Right ventricle myocardium inferior (tissue), 1 donor: ENCODE data around the gene ABCC2. TPM values are rescaled to one million over a fixed set of nuclear protein-coding genes. Genes with fewer than 3 reads are reported as not detected.
"Not testable (repeated sequence)": the region's sequence is repeated elsewhere in the genome, so short reads cannot be mapped to it uniquely, and the experiment has no call there.

Experiments used
- ATAC-seq: fragments of 200-7000 bp; cut with Tn5 transposase; one replicate; pipeline ENCODE4 v1.9.1; 2020; ENCODE audit warnings: mild to moderate bottlenecking, moderate library complexity
- DNase-seq: peaks from one replicate; pipeline ENCODE4 v3.0.0; 2021; ENCODE audit errors: missing footprints
- intact Hi-C: fragments of 100-400 bp; cut with DNase I; formaldehyde crosslinking; loops from one replicate; pipeline ENCODE4 v1.11.0; 2022
- total RNA-seq: library from RNA; stranded (reverse); fragmentation: NEBNext Ultra II Directional; extraction: Animal tissue kit (Norgen Biotek cat#: 25700); gene quantifications from one replicate; pipeline ENCODE4 v1.2.1, GENCODE V29; 2021
- donor health status: DM: no; HTN: yes; CAD: no; lungs with severe emphysema.

ABCC2 gene
- total RNA-seq, 1 donor from 2014 or later, result 0.05 TPM

DNA sequence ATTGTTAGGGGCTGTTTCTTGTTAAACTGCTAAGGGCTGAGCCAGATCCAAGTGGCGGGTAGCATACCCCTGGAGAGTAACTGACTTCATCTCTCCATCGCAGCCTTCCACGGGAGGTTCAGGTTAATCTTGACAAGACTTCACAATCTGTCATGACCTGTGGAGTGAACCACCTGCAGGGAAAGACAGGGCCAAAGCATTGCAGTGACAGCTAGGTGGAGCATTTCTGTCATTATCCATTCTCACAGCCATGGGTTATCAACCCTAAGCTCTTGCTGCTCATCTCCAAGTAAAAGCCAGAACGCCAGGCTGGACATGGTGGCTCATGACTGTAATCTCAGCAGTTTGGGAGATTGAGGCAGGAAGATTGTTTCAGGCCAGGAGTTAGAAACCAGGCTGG, 17.2 kb downstream of the ABCC2 start:
- intact Hi-C loops, result no loop called here
- ATAC-seq (no peak), DNase-seq (no peak)

DNA sequence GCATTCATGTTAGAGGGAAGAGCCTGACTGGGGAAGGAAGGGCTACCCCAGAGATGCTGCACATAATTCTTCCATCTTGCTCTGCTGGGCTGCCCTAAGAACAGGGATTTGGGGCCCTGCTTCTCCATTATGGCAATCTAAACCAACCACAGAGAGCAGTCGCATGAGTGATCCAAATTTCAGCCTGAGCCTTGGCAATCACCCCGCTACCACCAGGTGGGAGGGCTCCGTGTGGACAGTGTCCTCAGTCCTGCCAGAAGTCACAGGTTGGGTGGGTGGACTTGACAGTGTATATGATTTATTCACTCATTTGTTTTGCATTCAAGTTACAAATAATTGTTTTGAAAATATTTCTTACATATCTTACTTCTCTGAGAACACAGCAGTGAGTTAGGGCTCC, 22.0 kb downstream of the ABCC2 start:
- DNase-seq, result no peak
- intact Hi-C loops, result no loop called here
- no peak for ATAC-seq

DNA sequence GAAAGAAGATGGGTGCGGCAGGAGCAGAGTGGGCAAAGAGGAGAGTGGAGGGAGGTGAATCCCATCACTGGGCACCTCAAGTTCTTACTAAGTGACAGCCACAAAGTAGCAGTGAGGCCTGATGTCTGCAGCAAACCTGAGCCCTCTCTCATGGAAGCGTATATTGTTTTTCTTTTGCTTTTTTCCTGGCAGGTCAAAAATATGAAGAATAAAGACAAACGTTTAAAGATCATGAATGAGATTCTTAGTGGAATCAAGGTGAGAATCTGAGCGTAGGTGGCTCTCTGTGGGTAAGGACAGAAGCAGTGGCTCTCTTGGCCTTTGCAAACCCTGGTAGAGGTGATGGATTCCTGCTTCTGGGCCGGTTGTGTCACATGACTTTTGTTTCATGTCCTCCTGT, 22.8 kb downstream of the ABCC2 start:
- no peak for DNase-seq
- no peak for ATAC-seq
- intact Hi-C loops, result no loop called here

DNA sequence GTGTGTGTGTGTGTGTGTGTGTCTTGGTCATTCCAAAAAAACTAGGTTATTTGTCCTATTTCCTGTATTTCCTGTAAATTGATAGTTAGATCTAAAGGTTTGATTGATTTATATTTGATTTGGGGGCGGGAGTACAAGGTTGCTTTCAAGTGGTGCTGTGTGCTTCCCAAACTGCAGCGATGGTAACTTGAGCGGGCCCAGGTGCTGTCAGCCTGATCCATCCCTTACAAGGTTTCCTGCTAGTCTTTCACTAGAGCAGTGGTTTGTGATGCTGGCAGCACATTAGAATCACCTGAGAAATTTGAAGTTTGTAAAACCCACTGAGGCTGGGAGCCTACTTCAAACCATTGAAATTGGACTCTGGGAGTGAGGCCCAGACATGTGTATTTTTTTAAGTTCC, 23.7 kb downstream of the ABCC2 start:
- no peak for DNase-seq
- ATAC-seq, result no peak
- intact Hi-C loops, result no loop called here

DNA sequence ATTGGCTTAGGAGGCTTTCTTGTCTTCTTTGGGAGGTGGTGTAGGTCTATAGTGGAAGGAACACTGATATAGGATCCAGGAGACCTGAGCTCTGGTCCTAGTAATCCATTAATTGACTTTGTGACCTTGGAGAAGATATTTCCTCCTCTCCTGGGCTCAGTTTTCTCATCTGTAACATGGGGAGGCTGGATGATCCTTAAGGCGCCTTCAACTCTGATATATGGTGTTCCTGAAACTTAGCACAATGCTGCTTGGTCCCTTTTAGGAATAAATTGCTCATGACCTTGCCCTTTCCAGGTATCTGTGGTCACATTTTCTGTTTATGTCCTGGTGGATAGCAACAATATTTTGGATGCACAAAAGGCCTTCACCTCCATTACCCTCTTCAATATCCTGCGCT, 25.3 kb downstream of the ABCC2 start:
- intact Hi-C loops, result no loop called here
- ATAC-seq, result no peak
- DNase-seq, result no peak

DNA sequence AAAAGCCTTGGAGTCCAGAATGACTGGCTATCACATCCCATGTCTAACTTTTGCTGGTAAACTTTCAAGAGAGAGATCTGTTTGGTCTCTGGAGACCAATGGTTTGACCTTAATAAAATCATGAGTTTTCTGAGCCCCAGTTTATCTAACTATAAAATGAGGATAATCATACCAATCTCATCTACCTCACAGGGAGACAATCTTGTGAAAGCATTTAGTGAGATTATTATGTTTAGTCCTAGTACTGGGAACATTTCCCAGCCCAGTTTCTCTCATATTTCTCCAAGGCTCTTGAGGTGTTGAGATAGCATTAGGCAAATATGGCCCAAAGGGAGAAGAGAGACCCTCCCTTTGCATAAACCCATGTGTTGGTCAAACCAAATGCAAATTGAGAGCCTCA, 25.8 kb downstream of the ABCC2 start:
- ATAC-seq (no peak), DNase-seq (no peak)
- intact Hi-C loops, result no loop called here

DNA sequence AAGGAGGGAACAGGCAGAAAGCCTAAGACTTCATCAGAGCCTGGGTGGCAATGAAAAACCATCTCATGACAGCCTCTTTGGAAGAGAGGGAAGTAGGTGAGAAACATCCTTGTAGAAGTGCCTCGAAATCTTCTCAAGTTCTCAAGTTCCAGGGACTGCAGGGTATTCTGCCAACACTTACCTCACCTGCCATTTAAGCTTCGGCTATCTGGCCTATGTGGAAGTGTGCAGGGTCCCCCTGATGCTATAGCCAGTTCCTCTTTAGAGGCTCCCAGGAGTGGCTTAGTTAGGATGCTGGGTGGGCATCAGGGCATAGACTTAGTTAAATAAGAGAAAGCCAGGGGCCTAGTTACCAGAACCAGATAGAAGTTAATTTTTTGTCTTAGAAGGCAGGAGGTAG, 27.0 kb downstream of the ABCC2 start:
- intact Hi-C loops, result no loop called here
- ATAC-seq (no peak), DNase-seq (no peak)

DNA sequence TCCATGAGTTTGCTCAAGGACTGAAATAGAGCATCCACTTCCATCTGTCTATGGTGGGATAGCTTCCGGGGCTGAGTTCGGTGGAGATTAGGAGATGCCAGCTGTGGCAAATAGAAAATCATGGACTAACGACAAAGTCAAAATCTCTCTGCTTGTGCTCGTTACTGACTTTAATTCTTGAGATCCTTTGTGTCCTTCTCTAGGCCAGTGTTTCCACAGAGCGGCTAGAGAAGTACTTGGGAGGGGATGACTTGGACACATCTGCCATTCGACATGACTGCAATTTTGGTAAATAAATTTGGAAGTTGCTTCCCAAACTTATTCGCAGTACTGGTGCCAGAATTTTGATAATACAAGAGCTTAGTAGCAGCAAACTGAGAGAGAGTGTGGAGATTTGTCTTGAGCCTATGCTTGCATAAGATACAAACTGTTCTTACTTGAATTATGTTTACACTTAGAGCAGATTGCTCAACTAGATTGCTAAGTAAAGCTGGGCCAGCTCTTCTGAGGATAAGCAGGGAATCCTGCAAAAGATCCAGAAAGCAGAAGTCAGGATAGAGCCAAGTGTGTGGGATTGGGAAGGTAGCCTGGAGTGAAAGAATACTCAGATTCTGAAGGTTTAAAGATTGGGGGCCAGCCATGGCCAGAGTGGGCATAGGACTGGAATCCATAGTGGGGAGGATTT, 27.6 kb downstream of the ABCC2 start:
- no peak for DNase-seq
- intact Hi-C loops, result no loop called here
- ATAC-seq, result no peak

DNA sequence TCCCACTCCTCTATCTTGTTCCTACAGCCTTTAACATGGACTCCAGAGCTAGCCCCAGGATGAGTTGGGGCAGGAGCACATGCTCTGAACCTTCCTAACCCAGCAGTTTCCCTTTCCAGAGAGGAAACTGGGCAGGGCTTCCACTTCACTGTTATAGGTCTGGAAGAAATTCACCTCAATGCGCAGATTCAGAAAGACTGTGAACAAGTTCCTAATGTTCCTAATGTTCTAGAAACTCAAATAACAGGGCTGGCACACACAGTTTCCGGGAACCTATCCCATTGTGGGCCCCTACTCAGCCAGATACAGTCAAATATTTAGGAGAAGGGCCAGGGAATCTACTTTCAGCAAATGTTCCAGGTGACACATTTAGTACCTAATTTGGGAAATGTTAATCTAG, 29.7 kb downstream of the ABCC2 start:
- ATAC-seq (no peak), DNase-seq (no peak)
- intact Hi-C loops, result no loop called here

DNA sequence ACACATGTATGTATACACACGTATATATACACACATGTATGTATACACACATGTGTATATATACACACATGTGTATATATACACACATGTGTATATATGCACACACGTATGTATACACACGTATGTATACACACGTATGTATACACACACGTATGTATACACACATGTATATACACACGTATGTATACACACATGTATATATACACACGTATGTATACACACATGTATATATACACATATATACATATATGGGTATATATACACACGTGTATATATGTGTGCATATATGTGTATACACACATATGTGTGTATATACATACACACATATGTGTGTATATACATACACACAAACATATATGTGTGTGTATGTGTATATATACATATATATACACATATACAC, 31.7 kb downstream of the ABCC2 start:
- no peak for DNase-seq
- intact Hi-C loops, result no loop called here
- ATAC-seq, result no peak

DNA sequence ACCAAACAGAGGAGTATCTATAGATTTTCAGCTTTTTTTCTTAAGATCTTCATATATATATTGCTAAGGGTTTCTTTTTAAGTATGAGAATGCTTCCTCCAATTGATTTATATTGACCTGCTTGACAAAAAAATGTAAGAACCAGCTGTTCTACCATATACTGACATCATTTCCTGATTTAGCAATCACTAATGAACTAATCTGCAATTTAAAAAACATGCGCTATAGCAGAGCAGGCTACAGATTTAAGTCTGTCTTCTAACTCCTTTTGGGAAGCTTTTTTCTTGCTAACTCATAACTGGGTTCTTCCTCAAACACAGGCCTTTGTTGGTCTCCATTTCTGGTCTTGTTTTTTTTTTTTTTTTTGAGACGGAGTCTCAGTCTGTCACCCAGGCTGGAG, 33.2 kb downstream of the ABCC2 start:
- no peak for ATAC-seq
- intact Hi-C loops, result no loop called here
- DNase-seq, result no peak

DNA sequence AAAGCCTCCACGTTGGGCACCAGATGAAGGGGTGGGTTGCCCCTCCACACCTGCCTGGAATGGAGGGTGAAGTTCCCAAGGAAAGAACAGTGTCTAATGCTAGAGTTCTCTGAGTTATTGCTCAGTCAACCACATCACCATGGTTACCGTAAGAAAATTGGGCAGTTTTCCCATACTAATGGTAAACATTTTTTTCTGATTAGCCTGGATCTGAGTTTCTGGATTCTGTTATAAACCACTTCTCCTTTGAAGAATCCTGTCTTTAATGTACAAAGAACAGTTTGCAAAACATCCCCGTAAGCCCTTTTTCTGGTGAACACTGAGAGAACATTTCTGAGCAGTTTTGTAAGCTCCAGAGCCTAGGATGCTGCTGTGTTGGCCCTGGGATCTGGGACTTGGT, 45.5 kb downstream of the ABCC2 start:
- ATAC-seq (no peak), DNase-seq (no peak)
- intact Hi-C loops, result no loop called here

DNA sequence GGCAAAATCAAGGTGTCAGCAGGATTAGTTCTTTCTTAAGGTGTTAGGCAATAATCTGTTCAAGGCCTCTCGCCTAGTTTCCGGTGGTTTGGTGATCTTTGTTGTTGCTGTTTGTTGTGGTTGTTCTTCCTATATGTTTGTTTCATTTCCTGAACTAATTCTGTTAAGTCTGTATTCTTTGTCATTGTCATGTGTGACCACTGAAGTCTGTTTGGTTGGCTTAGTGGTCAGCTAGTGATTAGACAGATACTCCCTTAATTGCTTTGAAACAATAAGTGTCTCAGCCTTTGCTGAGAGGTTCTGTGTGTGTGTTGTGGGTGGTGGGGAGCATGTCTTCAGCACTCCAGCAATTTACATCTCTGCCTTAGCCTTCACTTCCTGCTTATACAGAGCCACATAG, 46.0 kb downstream of the ABCC2 start:
- intact Hi-C loops, result no loop called here
- no peak for DNase-seq
- ATAC-seq, result no peak

DNA sequence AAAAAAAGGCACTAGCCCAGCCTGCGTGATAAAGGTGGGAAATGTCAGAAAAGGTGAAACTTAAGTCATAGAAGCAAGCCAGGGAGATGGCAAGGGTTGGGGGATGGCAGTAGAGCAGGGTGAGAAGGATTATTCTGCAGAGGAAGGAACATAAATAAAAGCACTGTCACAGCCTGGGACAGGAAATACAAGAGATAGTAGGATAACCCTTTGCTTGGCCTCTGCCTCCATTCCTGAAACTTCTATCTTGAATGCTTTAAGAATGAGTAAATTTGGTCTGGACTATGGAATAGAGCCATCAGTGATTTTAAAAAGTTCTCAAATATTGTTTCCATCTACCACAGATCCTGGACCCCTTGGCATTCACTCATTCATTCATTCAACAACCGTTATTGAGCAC, 50.0 kb downstream of the ABCC2 start:
- intact Hi-C loops, result no loop called here
- ATAC-seq (no peak), DNase-seq (no peak)

DNA sequence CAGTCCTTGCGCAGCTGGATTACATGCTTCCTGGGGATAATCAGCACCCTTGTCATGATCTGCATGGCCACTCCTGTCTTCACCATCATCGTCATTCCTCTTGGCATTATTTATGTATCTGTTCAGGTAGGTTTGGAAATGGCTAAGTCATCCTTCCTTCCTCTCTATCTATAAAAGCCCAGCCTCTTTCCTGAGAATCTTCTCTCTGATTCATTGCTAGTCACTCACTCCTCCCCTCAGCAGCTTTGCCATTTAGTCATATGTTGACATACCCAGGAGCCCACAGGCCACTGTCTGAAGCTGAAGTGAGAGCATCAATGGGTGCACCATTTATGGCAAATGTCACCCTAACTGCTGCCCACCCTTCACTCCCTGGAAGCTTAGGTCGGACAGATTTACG, 52.0 kb downstream of the ABCC2 start:
- DNase-seq (no peak), ATAC-seq (no peak)
- intact Hi-C loops, result no loop called here

DNA sequence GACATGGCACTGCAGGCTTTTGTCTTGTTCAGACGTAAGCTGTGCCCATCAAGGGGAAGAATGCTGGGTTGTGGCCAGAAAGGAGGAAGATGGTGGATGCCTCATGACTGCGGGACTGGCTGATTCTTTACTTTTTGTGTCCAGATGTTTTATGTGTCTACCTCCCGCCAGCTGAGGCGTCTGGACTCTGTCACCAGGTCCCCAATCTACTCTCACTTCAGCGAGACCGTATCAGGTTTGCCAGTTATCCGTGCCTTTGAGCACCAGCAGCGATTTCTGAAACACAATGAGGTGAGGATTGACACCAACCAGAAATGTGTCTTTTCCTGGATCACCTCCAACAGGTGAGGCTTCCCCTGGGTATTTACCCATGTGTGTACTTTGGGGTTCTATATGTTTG, 53.5 kb downstream of the ABCC2 start:
- intact Hi-C loops, result no loop called here
- DNase-seq, result no peak
- ATAC-seq, result peak; percentile 26

DNA sequence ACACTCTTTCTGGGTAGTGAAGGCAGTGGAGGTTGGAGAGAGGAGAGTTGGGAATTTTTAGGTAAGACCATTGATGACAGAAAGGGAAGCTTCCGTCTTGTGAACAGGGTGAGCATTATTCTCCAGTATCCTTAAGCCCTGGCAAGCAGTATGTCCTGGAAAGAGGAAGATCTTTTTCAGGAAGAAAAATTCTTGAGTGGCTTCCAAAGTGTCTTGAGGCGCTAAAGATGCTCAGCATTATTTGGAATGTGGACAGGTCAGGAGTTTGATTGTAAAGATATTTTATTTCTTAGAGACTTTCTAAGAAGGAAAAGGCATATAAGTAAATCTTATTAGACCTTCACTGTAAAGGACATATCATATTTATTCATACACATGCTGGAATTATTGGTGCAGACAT, 54.3 kb downstream of the ABCC2 start:
- DNase-seq (no peak), ATAC-seq (no peak)
- intact Hi-C loops, result no loop called here

DNA sequence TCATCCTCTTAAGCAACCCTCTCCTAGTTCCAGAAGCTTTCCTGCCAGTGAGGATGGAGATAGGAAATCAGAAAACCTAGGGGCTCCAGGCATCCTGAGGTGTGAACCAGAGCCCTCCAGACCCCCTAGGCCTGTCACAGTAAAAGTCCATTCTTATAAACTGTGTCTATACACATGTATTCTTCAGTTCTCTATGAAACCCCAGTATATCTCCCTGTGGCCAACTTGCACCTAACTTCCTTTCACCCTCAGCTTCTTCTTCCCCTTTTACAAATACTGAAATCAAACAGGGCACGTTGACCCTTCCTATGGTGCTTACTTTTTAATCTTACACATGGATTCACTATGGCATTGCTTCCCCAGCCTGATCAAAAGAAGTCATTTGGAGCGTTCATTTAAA, 58.4 kb downstream of the ABCC2 start:
- ATAC-seq, intact Hi-C loops: not testable (repeated sequence)

DNA sequence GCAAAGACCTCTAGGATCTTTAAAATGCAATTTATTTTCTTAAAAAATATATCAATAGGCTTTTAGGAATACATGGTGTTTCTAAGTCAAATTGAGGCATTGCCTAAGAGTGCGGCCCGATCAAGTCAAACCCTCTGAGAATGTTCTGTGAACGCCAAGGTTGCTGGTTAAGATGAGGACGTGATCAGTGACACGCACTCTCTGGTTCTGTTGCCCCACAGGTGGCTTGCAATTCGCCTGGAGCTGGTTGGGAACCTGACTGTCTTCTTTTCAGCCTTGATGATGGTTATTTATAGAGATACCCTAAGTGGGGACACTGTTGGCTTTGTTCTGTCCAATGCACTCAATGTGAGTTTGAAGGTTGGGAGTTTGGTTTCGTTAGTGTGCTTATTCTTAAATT, 59.3 kb downstream of the ABCC2 start:
- no peak for ATAC-seq
- intact Hi-C loops, result no loop called here

More for the DNA sequence above, 58.4 kb downstream of the ABCC2 start:
- not testable (repeated sequence) for DNase-seq

DNA sequence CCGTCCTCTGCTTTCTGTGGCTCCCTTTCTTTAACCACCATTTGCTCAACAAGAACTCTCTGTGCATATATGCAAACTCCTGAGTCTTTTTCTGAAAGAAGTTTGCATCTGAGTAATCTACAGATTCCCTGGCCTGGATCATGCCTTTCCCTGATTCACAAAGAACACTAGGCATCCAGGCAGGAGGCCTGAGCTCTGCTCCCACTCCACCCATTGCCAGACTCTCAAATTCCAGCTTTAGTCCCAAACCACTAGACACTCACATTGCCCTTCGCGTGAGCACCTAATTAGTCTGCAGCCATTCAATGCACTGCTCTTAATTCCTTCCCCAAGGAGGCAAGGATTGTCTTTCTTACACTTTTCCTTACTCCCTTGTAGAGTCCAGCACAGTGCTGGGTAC, 60.9 kb downstream of the ABCC2 start:
- DNase-seq, result no peak
- ATAC-seq, result no peak
- intact Hi-C loops, result no loop called here

More for the DNA sequence above, 59.3 kb downstream of the ABCC2 start:
- DNase-seq, result no peak

DNA sequence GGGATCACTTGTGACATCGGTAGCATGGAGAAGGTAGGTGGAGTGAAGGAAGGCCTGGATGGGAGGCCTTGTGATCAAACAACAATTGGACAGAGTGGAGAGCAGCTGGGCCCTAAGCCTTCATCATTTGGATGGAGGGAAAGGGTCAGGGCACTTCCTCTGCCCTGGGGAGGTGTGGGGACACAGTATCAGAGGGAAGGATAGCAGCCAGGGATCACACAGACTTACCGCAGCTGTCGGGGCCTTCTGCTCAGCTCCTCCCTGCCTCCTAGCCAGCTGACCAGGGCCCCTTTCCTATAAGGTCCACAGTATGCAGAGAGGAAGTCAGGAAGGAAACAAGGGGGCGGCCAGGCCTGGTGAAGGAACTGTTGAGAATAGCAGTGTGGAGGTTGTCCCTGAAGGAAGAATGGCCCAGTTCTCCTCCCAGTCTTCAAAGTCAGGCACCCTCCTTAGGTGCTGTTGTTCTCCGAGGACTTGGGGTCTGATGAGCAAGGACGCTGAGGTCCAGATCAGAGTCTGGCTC, 62.1 kb downstream of the ABCC2 start:
- ATAC-seq, result no peak
- no peak for DNase-seq
- intact Hi-C loops, result no loop called here
